HL-60 (cell line): Measurements from ENCODE around the gene IRAK4.

Experiments
- DNase-seq, 2 experiments: peaks; one replicate each; pipeline ENCODE4 v3.0.0-alpha.2; 2010 to 2020; ENCODE audit warnings: low read depth in 1 of 2, low spot score in 1 of 2
- H3K27ac ChIP-seq: fragments of 250-450 bp; sonication (Bioruptor Pico); replicated peaks from 2 replicates; pipeline ENCODE4 v1.5.1; 2020; ENCODE audit warnings: mild to moderate bottlenecking, moderate library complexity
- H3K27me3 ChIP-seq: fragments of 250-450 bp; sonication (Bioruptor Pico); 2 replicates; pipeline ENCODE4 v1.5.1; 2021; ENCODE audit warnings: mild to moderate bottlenecking, moderate library complexity; ENCODE audit not compliant: insufficient read depth, poor library complexity, severe bottlenecking
- H3K4me3 ChIP-seq: replicated peaks from 2 replicates; pipeline ENCODE4 v1.5.1; 2011; ENCODE audit warnings: mild to moderate bottlenecking, control low read depth, low read length; ENCODE audit not compliant: insufficient read depth
- GABPA ChIP-seq: IDR thresholded peaks from 2 replicates; pipeline ENCODE4 v1.6.1; 2012; ENCODE audit warnings: low read depth
- POLR2AphosphoS5 ChIP-seq: IDR thresholded peaks from 2 replicates; pipeline ENCODE4 v1.6.1; 2012; ENCODE audit warnings: low read depth
- SPI1 ChIP-seq: IDR thresholded peaks from 2 replicates; pipeline ENCODE4 v1.6.1; 2012; ENCODE audit warnings: low read depth, mild to moderate bottlenecking, borderline replicate concordance
- TF ChIP-seq, protein P1 (sequence below): IDR thresholded peaks from one replicate; pipeline ENCODE4 v1.5.1; 2011; ENCODE audit warnings: low read length, control low read depth, inconsistent platforms; ENCODE audit not compliant: insufficient read depth
- TF ChIP-seq, protein P2 (sequence below): IDR thresholded peaks from 2 replicates; pipeline ENCODE4 v1.6.1; 2012; ENCODE audit warnings: low read depth; ENCODE audit not compliant: insufficient replicate concordance

The IRAK4 gene

DNA sequence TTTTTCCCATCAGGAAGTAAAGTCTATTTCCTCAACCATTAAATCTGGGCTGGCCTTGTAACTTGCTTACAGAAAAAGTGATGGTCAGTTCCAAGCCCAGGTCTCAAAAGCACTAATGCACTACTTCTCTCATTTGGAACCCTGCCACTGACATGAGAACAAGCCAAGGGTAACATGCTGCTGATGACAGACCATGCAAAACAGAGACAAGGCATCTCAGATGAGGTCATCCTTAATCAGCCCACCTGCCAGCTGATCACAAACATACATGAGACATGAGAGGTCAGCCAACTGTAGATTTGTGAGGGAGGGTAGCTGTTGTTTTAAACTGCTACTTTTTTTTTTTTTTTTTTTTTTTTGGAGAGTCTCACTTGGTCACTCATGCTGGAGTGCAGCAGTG lies 31.2 kb downstream of the IRAK4 start:
- H3K4me3 ChIP-seq, result no peak overlapping the region
- H3K27me3 ChIP-seq, result no peaks in the 10 kb centered on the region
- TF ChIP-seq, protein P1, sequence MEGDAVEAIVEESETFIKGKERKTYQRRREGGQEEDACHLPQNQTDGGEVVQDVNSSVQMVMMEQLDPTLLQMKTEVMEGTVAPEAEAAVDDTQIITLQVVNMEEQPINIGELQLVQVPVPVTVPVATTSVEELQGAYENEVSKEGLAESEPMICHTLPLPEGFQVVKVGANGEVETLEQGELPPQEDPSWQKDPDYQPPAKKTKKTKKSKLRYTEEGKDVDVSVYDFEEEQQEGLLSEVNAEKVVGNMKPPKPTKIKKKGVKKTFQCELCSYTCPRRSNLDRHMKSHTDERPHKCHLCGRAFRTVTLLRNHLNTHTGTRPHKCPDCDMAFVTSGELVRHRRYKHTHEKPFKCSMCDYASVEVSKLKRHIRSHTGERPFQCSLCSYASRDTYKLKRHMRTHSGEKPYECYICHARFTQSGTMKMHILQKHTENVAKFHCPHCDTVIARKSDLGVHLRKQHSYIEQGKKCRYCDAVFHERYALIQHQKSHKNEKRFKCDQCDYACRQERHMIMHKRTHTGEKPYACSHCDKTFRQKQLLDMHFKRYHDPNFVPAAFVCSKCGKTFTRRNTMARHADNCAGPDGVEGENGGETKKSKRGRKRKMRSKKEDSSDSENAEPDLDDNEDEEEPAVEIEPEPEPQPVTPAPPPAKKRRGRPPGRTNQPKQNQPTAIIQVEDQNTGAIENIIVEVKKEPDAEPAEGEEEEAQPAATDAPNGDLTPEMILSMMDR, result no peak
- no peak for TF ChIP-seq POLR2AphosphoS5
- TF ChIP-seq SPI1, result no peak
- TF ChIP-seq GABPA, result no peak
- TF ChIP-seq, protein P2, sequence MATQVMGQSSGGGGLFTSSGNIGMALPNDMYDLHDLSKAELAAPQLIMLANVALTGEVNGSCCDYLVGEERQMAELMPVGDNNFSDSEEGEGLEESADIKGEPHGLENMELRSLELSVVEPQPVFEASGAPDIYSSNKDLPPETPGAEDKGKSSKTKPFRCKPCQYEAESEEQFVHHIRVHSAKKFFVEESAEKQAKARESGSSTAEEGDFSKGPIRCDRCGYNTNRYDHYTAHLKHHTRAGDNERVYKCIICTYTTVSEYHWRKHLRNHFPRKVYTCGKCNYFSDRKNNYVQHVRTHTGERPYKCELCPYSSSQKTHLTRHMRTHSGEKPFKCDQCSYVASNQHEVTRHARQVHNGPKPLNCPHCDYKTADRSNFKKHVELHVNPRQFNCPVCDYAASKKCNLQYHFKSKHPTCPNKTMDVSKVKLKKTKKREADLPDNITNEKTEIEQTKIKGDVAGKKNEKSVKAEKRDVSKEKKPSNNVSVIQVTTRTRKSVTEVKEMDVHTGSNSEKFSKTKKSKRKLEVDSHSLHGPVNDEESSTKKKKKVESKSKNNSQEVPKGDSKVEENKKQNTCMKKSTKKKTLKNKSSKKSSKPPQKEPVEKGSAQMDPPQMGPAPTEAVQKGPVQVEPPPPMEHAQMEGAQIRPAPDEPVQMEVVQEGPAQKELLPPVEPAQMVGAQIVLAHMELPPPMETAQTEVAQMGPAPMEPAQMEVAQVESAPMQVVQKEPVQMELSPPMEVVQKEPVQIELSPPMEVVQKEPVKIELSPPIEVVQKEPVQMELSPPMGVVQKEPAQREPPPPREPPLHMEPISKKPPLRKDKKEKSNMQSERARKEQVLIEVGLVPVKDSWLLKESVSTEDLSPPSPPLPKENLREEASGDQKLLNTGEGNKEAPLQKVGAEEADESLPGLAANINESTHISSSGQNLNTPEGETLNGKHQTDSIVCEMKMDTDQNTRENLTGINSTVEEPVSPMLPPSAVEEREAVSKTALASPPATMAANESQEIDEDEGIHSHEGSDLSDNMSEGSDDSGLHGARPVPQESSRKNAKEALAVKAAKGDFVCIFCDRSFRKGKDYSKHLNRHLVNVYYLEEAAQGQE, result no peak
- no peak overlapping the region for H3K27ac ChIP-seq
- no peak for DNase-seq

DNA sequence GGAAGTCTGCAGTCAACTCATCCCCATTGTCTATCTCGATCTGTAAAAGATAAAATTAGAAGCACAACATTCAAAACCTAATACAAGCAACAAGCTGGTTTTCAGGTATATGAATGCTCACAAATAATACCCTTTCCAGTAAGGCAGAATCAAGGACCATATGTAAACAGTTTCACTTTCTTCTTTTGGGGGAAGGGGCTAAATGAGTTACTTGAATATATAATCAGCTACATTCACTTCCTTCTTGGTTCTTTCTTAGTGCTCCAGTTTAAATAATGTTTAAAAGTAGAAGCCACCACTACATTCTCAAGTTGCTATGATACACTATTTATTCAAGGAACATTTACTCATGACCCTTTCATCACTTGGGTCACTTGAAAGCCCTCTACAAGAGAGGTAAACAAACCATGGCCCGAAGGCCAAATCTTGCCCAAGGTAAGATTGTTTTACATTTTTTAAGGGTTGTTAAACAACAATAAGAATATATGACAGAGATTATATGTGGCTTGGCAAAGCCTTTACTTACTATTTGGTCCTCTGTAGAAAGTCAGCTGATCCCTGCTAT lies 37.0 kb downstream of the IRAK4 start:
- Histone ChIP-seq H3K27ac (no peak overlapping the region), H3K4me3 (no peak overlapping the region), H3K27me3 (no peaks in the 10 kb centered on the region)
- no peak for DNase-seq
- TF ChIP-seq, protein P1, result no peak

DNA sequence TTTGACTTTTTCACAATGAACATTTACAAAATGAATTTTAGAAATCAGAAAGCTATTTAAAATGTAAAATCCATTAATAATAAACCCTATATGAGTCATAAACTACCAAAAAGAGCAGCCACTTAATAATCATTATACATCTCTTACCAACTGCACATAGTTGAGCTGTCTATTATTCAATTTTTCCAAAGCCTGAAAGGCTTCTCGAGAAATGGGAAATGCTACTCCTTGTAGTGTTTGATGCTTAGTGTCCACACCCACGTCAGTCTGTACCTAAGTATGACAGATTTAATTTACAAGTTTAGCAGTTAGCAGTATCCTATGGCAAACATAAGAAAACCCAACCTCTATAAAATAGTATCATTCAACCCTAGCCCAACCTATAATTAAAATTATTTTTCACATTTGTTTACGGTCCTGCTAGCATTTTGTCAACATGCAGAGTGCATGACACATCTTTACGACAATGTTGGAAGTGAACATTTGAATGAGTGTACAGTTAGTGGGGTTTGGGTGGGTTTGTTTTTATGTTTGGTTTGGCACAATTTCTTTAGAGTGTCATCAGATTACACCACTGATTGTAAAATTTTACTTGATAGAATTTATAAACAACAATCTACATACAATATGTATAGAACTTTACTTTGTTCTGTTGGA lies 38.9 kb downstream of the IRAK4 start:
- no peaks in the 10 kb centered on the region for H3K27me3 ChIP-seq
- TF ChIP-seq, protein P2, result no peak
- TF ChIP-seq POLR2AphosphoS5 (no peak), SPI1 (no peak), GABPA (no peak)
- no peak overlapping the region for H3K27ac ChIP-seq
- no peak for DNase-seq
- H3K4me3 ChIP-seq, result no peak overlapping the region

DNA sequence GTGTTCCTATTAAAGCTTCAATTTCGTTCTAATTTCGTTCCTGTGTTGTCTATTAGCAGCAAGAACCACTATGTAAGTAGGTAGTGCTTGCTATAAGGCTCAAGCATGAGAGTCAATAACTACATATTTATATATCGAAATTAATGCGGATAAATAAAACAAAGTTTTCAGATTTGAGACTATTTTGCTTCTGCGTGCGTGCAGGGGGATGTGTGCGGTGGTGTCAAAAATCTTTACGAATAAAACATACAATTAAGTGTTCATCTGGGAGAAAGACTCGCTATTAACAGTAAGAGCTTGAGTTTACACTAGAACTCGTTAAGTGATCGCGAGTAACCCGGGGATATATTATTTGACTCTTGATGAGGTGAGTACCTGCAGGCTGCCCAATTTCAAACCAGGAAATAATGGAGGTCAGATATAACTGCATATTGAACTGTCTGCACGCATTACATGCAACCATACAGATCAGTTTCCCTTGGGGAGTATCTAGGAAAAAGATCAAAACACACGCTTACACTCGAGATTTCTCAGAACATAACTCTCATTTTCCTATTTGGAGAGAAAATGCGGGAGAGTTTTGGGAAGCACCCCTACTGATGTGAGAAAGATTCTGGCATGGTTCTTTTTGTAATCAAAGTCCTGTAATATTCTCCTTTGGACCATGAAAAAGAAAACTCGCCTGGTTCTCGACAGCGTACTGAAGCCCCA lies 46.6 kb downstream of the IRAK4 start:
- peak overlapping the region; percentile 93 for H3K4me3 ChIP-seq
- H3K27ac ChIP-seq, result peak overlapping the region; percentile 94
- no peaks in the 10 kb centered on the region for H3K27me3 ChIP-seq
- DNase-seq, result no peak
- TF ChIP-seq, protein P1, result no peak
- TF ChIP-seq, protein P2, result no peak
- TF ChIP-seq GABPA (no peak), SPI1 (no peak), POLR2AphosphoS5 (no peak)
